Stimulated activated naive CD4-positive, alpha-beta T cell (primary cell): Measurements from ENCODE around the gene HTRA2.
"Not testable (repeated sequence)": the region's sequence is repeated elsewhere in the genome, so short reads cannot be mapped to it uniquely, and the experiment has no call there.

Experiments used
- DNase-seq, 6 experiments: peaks; one replicate each; lab custom pipeline; 2025; lab: John Stamatoyannopoulos, UW

HTRA2 gene

DNA sequence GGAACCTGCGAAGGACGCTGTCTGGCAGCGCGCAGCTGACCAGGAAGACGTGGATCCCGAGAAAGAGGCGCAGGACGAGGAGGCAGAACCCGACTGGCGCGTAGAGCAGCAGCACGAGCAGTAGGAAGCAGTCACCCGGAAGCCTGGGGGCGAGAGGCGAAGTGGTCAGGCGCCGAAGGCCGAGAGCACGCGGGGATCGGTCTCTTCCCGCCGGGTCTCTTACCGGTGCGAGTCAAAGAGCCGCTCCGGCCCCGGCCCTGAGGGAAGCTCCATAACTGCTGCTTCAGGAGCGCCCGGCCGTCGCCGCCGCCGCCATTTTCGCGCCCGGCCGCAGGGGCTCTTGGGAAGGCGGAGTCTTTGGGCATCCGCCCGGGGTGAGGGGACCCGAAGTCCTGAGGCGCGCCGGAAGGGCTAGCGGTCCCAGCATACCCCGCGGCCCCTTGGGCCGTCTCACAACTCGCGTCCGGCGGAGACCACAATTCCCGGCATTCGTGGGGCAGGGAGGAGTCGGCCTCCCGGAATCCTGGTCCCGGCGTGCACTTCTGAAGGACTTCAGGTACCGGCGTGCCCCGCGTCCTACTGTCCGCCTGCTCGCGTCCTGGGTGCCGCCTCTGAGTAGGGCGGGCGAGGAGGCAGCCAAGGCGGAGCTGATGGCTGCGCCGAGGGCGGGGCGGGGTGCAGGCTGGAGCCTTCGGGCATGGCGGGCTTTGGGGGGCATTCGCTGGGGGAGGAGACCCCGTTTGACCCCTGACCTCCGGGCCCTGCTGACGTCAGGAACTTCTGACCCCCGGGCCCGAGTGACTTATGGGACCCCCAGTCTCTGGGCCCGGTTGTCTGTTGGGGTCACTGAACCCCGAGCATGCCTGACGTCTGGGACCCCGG is at the start of gene HTRA2, which contains the start of gene AUP1:
HTRA2 (plus strand) TSS at position 577 of the 882 bp plus-strand sequence; CDS start at position 651, 74 bp downstream.
AUP1 (minus strand) TSS at position 350 of the 882 bp plus-strand sequence; CDS start at position 273, 77 bp downstream.
- peak; percentile 64 to 93 (median 86) for DNase-seq

- DNase-seq, result no peak
Measured at GRCh38 chr2:74481431-74481830, 48.3 kb upstream of the HTRA2 start.

- DNase-seq, result peak in 3 of 6 experiments; percentile 38 to 74 (median 62)
Measured at GRCh38 chr2:74481961-74482800, 47.6 kb upstream of the HTRA2 start.

DNA sequence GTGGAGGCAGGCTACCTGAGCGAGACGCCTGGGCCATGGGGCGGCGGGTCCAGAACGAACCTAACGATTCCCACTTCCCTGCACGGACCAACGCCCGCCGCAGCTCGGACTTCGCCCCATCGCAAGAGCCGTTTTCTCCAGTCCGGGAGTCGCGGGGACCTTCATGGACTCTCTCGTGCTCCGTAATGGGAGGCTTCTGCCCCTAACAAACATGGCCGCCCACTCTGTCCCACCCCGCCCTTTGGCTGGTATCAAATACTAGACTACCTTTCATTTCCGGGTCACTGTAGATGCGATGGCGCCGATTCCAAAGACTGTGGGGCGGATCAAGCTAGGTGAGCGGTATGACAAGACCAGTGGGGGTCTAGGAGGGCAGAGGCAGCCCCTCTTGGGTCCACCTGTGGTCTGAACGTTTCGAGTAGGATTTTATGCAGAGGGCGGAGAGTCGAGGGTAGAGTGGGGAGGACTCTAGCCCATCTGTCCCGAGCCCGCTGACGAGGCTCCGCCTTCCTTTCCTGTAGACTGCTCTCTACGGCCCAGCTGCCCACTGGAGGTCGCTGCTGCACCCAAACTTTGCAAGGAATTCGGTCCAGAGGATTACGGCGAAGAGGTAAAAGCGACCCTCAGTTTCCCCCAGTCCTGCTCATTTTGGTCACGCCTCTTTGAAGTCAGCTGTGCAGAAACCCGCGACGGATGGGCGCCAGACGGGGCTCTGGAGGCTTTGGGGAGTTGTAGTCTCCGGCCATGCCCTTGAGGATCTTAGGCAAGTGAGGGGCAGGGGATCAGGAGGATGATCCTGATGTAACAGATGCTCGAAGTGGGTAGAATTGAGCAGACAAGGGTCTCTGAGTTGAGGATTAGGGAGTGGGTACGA is 46.7 kb upstream of the HTRA2 start, which contains the start of the genes CCDC142 and TTC31:
CCDC142 (minus strand) TSS at position 198 of the 874 bp plus-strand sequence; CDS start at position 37, 161 bp downstream.
TTC31 (plus strand) TSS at position 281 of the 874 bp plus-strand sequence; CDS start at position 296, 15 bp downstream.
- peak; percentile 88 to 98 (median 95) for DNase-seq

DNA sequence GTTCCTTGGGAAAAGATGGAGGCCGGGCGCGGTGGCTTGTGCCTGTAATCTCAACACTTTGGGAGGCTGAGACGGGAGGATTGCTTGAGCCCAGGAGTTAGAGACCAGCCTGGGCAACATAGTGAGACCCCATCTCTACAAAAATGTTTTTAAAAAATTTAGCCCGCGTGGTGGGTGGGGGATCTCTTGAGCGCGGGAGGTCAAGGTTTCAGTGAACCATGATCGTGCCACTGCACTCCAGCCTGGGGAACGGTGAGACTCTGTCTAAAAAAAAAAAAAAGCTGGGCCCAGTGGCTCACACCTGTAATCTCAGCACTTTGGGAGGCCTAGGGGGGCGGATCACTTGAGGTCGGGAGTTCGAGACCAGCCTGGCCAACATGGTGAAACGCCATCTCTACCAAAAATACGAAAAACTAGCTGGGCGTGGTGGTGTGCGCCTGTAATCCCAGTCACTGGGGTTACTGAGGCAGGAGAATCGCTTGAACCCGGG is 46.0 kb upstream of the HTRA2 start:
- not testable (repeated sequence) for DNase-seq

- no peak for DNase-seq
Measured at GRCh38 chr2:74486141-74486540, 43.6 kb upstream of the HTRA2 start.

GRCh38 chr2:74488643-74489481 is 40.9 kb upstream of the HTRA2 start:
- DNase-seq, result no peak

DNA sequence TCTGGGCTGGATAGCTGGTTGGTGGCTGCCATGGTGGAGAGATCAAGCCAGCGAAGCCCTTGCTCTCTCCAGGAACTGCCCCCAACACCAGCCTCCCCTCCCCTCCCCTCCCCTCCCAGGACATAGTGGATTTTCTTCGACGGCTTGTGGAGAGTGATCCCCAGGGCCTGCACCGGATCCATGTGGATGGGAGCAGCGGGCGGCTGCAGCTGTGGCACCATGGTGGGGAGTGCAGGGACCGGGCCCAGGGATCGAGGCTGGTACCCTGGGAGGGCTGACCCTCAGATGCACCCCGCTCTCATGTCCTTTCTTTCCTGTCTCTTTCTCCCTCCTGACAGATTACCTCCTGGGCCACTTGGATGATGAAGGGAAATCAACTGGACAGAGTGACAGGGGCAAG is 39.8 kb upstream of the HTRA2 start:
- DNase-seq, result no peak

GRCh38 chr2:74491648-74492544 is 37.8 kb upstream of the HTRA2 start:
- no peak for DNase-seq

- DNase-seq, result no peak
Measured at GRCh38 chr2:74493546-74493945, 36.2 kb upstream of the HTRA2 start.

- DNase-seq, result no peak
Measured at GRCh38 chr2:74495440-74495839, 34.3 kb upstream of the HTRA2 start.

DNA sequence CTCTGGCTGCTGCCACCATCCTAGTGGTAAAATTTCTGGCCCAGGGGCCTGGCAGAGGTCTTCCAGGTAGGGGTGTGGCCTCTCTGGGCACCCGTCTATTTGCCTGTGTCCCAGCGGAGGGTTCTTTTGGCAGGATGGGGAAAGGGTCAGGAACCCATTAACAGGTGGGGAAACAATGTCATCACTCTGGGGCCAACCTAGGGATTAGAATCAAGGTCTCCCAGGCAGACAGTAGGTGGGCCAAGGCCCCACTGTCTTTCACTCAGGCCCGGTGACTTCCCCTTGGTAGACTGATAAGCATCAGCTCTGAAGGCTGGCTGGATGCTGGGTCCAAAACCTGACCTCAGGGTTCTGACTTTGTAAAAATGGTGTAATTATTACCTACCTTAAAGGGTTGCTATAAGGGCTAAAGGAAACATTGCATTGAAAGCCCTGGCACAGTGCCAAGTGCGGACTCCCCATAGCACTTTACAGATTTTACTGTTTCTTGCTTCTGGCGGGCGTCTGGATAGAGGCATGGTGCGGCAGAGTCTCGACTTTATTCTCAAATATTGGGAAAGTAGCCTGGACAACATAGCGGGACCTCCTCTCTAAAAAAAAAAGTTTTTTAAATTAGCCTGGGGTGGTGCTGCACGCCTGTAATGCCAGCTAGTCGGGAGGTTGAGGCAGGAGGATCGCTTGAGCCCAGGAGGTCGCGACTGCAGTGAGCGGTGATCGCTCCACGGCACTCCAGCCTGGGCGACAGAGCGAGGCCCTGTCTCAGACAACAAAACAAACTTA is 32.5 kb upstream of the HTRA2 start:
- DNase-seq, result no peak

GRCh38 chr2:74497777-74498499 is 31.8 kb upstream of the HTRA2 start:
- DNase-seq, result no peak

DNA sequence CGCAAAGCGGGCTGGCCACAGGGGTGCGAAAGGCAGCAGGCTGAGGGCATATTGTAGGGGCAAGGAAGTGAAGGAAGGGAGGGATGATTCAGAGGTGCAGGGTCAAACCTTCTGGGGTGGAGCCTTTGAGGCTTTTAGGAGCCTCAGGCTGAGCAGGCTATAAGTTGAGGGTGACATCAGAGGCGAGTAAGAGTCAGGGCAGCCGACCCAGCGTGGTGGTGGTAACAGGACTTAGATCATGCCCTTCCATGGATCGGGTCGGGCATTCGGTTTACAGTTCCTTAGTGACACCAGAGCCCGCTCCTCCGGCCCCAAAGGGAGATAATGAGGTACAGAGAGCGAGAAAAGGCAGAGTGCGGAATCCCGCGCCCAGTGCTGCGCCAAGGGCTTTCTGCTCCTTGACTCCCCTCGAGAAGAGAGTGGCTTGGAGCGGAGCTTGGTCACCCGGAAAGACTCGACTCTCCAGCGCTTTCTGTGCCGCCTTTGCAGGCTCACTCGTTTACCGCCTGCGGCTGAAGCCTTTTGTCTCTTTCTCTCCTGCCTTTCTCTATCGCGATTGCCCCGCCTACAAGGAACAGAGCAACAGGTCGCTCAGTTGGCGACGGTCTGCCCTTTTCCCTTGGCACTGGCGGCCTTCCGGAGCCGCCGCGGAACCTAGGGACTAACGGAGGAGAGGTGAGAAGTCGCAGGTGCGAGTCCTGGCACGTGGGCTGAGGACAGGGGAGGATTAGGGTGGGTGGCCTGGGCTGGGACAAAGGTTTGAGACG is 31.1 kb upstream of the HTRA2 start:
- DNase-seq, result peak in 2 of 6 experiments; percentile 27 to 47

DNA sequence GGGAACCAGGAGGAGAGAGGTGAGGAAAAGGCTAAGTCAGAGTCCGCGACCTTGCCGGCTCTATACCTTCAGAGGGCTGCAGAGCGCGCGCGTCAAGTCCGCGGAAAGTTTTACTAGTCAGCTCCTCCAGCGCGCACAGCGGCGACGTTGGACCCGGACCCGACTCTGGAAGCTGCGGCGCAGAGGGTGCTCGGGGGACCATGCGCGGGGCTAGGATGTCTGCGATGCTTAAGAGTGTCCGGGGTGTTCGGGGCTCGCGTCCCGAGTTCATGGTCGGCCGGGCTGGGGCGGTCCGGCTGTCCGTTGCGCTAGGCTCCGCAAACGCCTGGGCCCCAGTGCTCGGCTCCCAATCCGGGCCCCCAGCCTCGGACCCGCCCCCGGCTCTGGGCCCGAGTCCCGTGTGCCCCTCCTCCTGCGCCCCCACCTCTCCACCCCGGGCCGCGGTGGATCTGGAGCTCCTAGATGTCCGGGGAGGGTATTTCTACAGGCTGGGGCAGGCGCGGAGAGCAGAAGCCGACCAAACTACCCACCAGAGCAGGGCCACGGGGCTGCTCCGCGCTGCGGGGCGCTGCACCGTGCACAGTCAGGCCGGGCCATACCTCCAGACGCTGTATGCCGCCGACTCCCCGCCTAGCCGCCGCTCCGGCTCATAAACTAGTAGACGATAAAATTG is 30.3 kb upstream of the HTRA2 start, which contains the start of gene LBX2:
LBX2 (minus strand) TSS at position 337 of the 673 bp plus-strand sequence; CDS start at position 271, 66 bp downstream.
- no peak for DNase-seq

DNA sequence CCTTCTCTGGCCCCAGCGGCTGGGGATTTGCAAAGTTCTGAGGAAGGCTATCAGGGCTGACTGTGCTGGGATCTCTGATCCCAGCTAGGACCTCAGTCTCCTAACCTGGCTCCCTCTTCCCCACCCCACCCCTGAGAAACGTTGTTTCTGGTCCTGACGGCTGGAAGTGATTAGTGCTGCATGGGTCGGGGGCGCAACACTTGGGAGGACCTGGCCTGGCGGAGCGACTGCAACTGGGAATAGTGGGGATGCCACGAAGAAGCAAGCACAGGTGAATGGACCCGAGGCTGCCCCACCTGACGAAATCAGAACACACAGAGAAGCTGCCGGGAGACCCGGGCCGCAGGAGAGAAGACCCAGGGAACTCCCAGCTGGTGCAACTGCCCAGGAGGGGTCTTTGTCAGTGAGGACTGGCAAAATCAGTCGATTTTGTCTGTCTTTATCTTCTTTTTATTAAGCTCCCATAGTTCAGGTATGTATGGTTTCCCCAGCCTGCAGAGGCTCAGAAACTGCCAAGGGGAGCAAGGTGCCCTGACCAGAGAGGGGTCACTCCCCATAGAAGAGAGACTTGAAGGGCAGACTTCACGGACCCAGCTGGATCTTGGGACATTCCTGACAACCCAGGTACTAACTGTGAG is 29.7 kb upstream of the HTRA2 start:
- no peak for DNase-seq
